CD4-positive, alpha-beta memory T cell (primary cell): ENCODE measurements around the gene CCDC149. TPM values are rescaled to one million over a fixed set of nuclear protein-coding genes. Genes with fewer than 3 reads are reported as not detected.

Experiments
- CTCF ChIA-PET: fragments of 350-600 bp; sonication (Branson Sonifier 250); formaldehyde crosslinking; loops from one replicate; lab custom pipeline; 2021; ENCODE audit warnings: inconsistent platforms; ENCODE audit not compliant: partially characterized antibody; lab: Charles Lee
- POLR2A ChIA-PET: fragments of 350-600 bp; sonication (Branson Sonifier 250); formaldehyde crosslinking; loops from one replicate; lab custom pipeline; 2021; ENCODE audit not compliant: partially characterized antibody; lab: Charles Lee
- DNase-seq, 5 donors: peaks; one replicate each; pipeline versions ENCODE4 v3.0.0 to v3.0.0-alpha.2; 2020 to 2022; ENCODE audit warnings: mixed read lengths in 1 of 5
- H3K27ac ChIP-seq: one replicate; pipeline ENCODE4 v1.7.0; 2013; ENCODE audit warnings: low read depth, low read length
- H3K27me3 ChIP-seq: 2 replicates; pipeline ENCODE4 v1.7.0; 2013; ENCODE audit warnings: mild to moderate bottlenecking, low read length, moderate library complexity; ENCODE audit not compliant: insufficient read depth
- H3K36me3 ChIP-seq: 2 replicates; pipeline ENCODE4 v1.7.0; 2013; ENCODE audit warnings: mild to moderate bottlenecking, low read length, moderate library complexity; ENCODE audit not compliant: insufficient read depth
- H3K4me1 ChIP-seq: 2 replicates; pipeline ENCODE4 v1.7.0; 2013; ENCODE audit warnings: mild to moderate bottlenecking, low read length, moderate library complexity; ENCODE audit not compliant: insufficient read depth
- H3K4me3 ChIP-seq, 2 donors: one replicate each; pipeline ENCODE4 v1.7.0; 2013; ENCODE audit warnings: low read length in 2 of 2, mild to moderate bottlenecking in 1 of 2
- H3K9me3 ChIP-seq, 2 donors: one replicate each; pipeline ENCODE4 v1.7.0; 2013; ENCODE audit warnings: low read length in 2 of 2, control low read depth in 1 of 2; ENCODE audit not compliant: control insufficient read depth in 1 of 2
- H3K27ac Mint-ChIP-seq, 7 donors: one replicate each; pipeline ENCODE4 v1.8.0; 2020 to 2021; ENCODE audit warnings: mixed read lengths in 7 of 7, mild to moderate bottlenecking in 6 of 7, inconsistent platforms in 3 of 7, moderate library complexity in 3 of 7
- H3K27me3 Mint-ChIP-seq, 2 donors: one replicate each; pipeline ENCODE4 v1.8.0; 2020 to 2021; ENCODE audit warnings: mixed read lengths in 2 of 2
- H3K36me3 Mint-ChIP-seq, 2 donors: one replicate each; pipeline ENCODE4 v1.8.0; 2020 to 2021; ENCODE audit warnings: mixed read lengths in 2 of 2, inconsistent platforms in 1 of 2, mild to moderate bottlenecking in 1 of 2
- H3K4me1 Mint-ChIP-seq, 4 donors: one replicate each; pipeline ENCODE4 v1.8.0; 2020 to 2021; ENCODE audit warnings: mixed read lengths in 4 of 4, mild to moderate bottlenecking in 1 of 4
- H3K4me3 Mint-ChIP-seq, 8 donors: one replicate each; pipeline ENCODE4 v1.8.0; 2020 to 2021; ENCODE audit warnings: mixed read lengths in 8 of 8, mild to moderate bottlenecking in 7 of 8, moderate library complexity in 6 of 8, inconsistent platforms in 3 of 8
- H3K9me3 Mint-ChIP-seq, 8 donors: one replicate each; pipeline ENCODE4 v1.8.0; 2020 to 2021; ENCODE audit warnings: mixed read lengths in 8 of 8, mild to moderate bottlenecking in 5 of 8, inconsistent platforms in 3 of 8, moderate library complexity in 1 of 8
- intact Hi-C: fragments of 100-400 bp; cut with micrococcal nuclease; formaldehyde crosslinking; loops from one replicate; pipeline ENCODE4 v1.15.1; 2023
- polyA plus RNA-seq, 2 donors: library from polyadenylated mRNA; unstranded; fragments of 300-500 nt; fragmentation: Illumina TruSeq; gene quantifications; one replicate each; pipeline ENCODE4 v1.2.3, GENCODE V29; 2021
- total RNA-seq, 2 experiments: library from RNA; stranded (reverse); gene quantifications; one replicate each; pipeline ENCODE4 v1.2.3, GENCODE V29; 2021

Gene CCDC149
- total and polyA plus RNA-seq, 4 experiments from 2014 or later: 0.11 to 0.44 (median 0.14) TPM; not detected in 1

GRCh38 chr4:24770667-24771066 lies 142.2 kb downstream of the CCDC149 start:
- CTCF ChIA-PET: no interaction called here
- H3K4me1 ChIP-seq: no peaks in the 10 kb centered on the region
- Mint-ChIP-seq H3K4me3 (no peak overlapping the region), H3K27ac (no peak overlapping the region), H3K36me3 (no peaks in the 10 kb centered on the region), H3K27me3 (no peaks in the 10 kb centered on the region), H3K4me1 (no peaks in the 10 kb centered on the region), H3K9me3 (peaks cover 0 to 4% (median 2%) of the 10 kb centered on the region in 8 donors)
- H3K27me3 ChIP-seq: no peaks in the 10 kb centered on the region
- no peaks in the 10 kb centered on the region for H3K36me3 ChIP-seq
- DNase-seq: no peak
- H3K27ac ChIP-seq: no peak overlapping the region
- H3K4me3 ChIP-seq: no peak overlapping the region
- intact Hi-C loops: no loop called here
- POLR2A ChIA-PET: no interaction called here
- no peaks in the 10 kb centered on the region for H3K9me3 ChIP-seq

DNA sequence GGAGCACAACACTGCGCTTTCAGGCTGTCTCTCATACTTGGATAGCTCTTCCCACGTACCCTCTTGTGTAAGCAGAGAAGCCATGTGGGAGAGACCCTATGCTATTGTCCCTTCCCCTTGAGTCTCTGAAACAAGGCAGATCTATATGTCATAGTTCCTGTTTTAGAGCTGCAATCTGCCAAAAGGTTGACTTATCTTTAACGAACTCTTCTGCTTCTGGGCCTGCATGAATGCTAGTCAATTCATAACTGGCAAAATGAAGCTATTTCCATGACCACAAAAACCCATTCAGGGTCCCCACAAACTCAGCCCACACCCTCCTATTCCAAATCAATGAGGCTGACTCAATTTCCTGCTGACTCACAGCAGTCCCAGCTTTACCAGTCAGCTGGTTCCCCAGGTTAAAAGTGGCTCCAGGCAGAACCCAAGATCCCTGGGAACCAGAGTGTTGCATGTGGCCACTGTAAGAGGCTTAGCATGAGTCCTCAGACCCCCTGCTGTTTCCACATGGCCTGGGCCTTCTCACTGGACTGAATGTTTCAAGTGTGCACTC lies 142.7 kb downstream of the CCDC149 start:
- Mint-ChIP-seq H3K4me1 (peaks cover 0 to 2% (median 0%) of the 10 kb centered on the region in 4 donors), H3K27me3 (no peaks in the 10 kb centered on the region), H3K27ac (no peak overlapping the region), H3K4me3 (no peak overlapping the region), H3K9me3 (peaks cover 0 to 4% (median 2%) of the 10 kb centered on the region in 8 donors), H3K36me3 (no peaks in the 10 kb centered on the region)
- Histone ChIP-seq H3K27ac (no peak overlapping the region), H3K4me1 (no peaks in the 10 kb centered on the region), H3K4me3 (no peak overlapping the region), H3K36me3 (no peaks in the 10 kb centered on the region), H3K27me3 (no peaks in the 10 kb centered on the region), H3K9me3 (no peaks in the 10 kb centered on the region)
- CTCF ChIA-PET: no interaction called here
- intact Hi-C loops: no loop called here
- POLR2A ChIA-PET: no interaction called here
- DNase-seq: no peak

DNA sequence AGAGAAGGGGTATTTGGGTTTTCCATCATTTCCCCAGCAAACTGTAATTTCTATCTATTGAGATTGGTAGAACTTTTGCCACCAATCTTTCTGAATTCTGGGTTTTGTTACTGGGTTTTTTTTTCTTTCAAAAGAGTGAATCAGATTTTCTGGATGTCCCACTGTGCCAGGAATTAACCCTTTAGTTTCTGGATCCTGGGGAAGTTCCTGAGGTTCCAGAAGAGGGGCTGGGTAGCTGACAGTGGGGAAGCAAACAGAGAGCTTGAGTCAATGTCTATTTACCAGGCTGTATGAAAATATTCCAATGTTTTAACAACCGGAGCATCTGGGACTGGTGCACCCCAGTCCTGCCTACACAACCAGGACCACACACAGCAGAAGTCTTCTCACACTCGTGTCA lies 143.3 kb downstream of the CCDC149 start:
- Histone ChIP-seq H3K4me1 (no peaks in the 10 kb centered on the region), H3K27me3 (no peaks in the 10 kb centered on the region), H3K36me3 (no peaks in the 10 kb centered on the region), H3K27ac (no peak overlapping the region), H3K4me3 (no peak overlapping the region), H3K9me3 (no peaks in the 10 kb centered on the region)
- peaks cover 0 to 2% (median 0%) of the 10 kb centered on the region in 4 donors for H3K4me1 Mint-ChIP-seq
- peaks cover 0 to 4% (median 2%) of the 10 kb centered on the region in 8 donors for H3K9me3 Mint-ChIP-seq
- POLR2A ChIA-PET: no interaction called here
- no peaks in the 10 kb centered on the region for H3K36me3 Mint-ChIP-seq
- CTCF ChIA-PET: interaction anchor here (0.7 kb wide), 1 partner anchor 23 kb away, joined by 3 read pairs; no protein-coding TSS in a partner anchor
- intact Hi-C loops: no loop called here
- DNase-seq: no peak
- H3K27ac Mint-ChIP-seq: no peak overlapping the region
- H3K27me3 Mint-ChIP-seq: no peaks in the 10 kb centered on the region
- H3K4me3 Mint-ChIP-seq: no peak overlapping the region

GRCh38 chr4:24768604-24769003 lies 144.2 kb downstream of the CCDC149 start:
- CTCF ChIA-PET: no interaction called here
- intact Hi-C loops: no loop called here

GRCh38 chr4:24768006-24768405 lies 144.8 kb downstream of the CCDC149 start:
- H3K36me3 Mint-ChIP-seq: no peaks in the 10 kb centered on the region
- ChIA-PET POLR2A (no interaction called here), CTCF (no interaction called here)
- no peaks in the 10 kb centered on the region for H3K27me3 ChIP-seq
- peaks cover 0 to 4% (median 2%) of the 10 kb centered on the region in 8 donors for H3K9me3 Mint-ChIP-seq
- H3K4me1 ChIP-seq: no peaks in the 10 kb centered on the region
- H3K4me3 Mint-ChIP-seq: no peak overlapping the region
- H3K4me1 Mint-ChIP-seq: peaks cover 0 to 2% (median 0%) of the 10 kb centered on the region in 4 donors
- no peak overlapping the region for H3K4me3 ChIP-seq
- H3K9me3 ChIP-seq: no peaks in the 10 kb centered on the region
- no peak overlapping the region for H3K27ac Mint-ChIP-seq
- H3K36me3 ChIP-seq: no peaks in the 10 kb centered on the region
- H3K27me3 Mint-ChIP-seq: no peaks in the 10 kb centered on the region
- no peak for DNase-seq
- H3K27ac ChIP-seq: no peak overlapping the region
- intact Hi-C loops: no loop called here

More at GRCh38 chr4:24768604-24769003, 144.2 kb downstream of the CCDC149 start:
- no peaks in the 10 kb centered on the region for H3K36me3 ChIP-seq
- H3K4me3 Mint-ChIP-seq: no peak overlapping the region
- H3K4me1 ChIP-seq: no peaks in the 10 kb centered on the region
- no peak overlapping the region for H3K27ac ChIP-seq
- peaks cover 0 to 2% (median 0%) of the 10 kb centered on the region in 4 donors for H3K4me1 Mint-ChIP-seq
- H3K36me3 Mint-ChIP-seq: no peaks in the 10 kb centered on the region
- no peak overlapping the region for H3K4me3 ChIP-seq
- no peaks in the 10 kb centered on the region for H3K27me3 ChIP-seq
- no peak for DNase-seq
- H3K9me3 ChIP-seq: no peaks in the 10 kb centered on the region
- no peaks in the 10 kb centered on the region for H3K27me3 Mint-ChIP-seq
- H3K27ac Mint-ChIP-seq: no peak overlapping the region
- POLR2A ChIA-PET: no interaction called here
- peaks cover 0 to 4% (median 2%) of the 10 kb centered on the region in 8 donors for H3K9me3 Mint-ChIP-seq

DNA sequence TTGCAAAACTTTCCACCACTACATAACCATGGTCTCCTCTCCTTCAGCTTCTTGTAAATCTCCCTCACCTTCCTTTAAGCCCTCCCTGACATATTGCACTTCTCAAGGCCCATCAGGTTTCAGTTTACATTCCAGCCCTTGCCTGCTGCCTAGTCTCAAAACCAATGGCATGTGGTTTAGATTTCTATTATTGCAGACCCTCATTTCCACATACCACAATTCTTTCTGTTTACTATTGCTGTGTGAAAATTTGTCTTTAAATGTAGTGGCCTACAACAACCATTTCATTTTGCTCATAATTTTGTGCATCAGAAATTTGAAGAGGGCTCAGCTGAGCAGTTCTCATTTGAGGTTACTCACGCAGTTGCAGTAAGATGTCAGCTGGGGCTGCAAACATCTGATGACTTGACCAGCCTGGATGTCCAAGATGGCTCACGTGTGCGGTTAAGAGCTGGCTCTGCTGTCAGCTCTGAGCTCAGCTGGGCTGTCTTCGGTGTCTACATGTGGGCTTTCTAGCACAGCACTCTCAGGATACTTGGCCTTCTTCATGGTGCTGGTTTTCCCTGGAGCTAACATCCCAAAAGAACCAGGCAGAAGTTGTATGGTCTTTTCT lies 147.4 kb downstream of the CCDC149 start:
- Mint-ChIP-seq H3K27me3 (peaks cover 0 to 1% of the 10 kb centered on the region in 2 donors), H3K36me3 (no peaks in the 10 kb centered on the region), H3K9me3 (peaks cover 0 to 4% (median under 1%) of the 10 kb centered on the region in 8 donors), H3K4me1 (peaks cover 0 to 2% (median 0%) of the 10 kb centered on the region in 4 donors), H3K4me3 (peak overlapping the region in 1 of 8 donors; percentile 7), H3K27ac (no peak overlapping the region)
- no peak for DNase-seq
- H3K36me3 ChIP-seq: no peaks in the 10 kb centered on the region
- H3K4me1 ChIP-seq: no peaks in the 10 kb centered on the region
- H3K9me3 ChIP-seq: no peaks in the 10 kb centered on the region
- no peak overlapping the region for H3K27ac ChIP-seq
- POLR2A ChIA-PET: no interaction called here
- intact Hi-C loops: no loop called here
- no peaks in the 10 kb centered on the region for H3K27me3 ChIP-seq
- CTCF ChIA-PET: no interaction called here
- no peak overlapping the region for H3K4me3 ChIP-seq

DNA sequence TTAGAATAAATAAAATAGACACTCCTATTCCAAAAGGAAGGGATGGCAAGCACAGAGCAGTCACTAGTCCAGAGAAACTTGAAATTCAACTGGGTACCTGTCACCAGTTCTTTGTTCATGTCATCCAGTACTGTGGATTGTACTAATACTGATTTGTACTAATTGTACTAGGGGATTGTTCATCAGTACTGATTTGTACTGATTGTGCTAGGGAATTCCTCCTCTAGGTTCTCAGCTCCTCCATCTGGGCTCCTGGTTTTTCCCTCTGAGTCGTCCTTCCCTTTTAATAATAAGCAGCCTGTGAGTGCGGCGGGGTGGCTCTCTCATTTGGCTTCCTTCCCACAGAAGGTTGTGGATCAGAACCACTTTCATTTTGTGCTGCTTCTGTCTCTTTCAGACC lies 148.5 kb downstream of the CCDC149 start:
- no peaks in the 10 kb centered on the region for H3K27me3 ChIP-seq
- no peaks in the 10 kb centered on the region for H3K4me1 ChIP-seq
- H3K4me3 ChIP-seq: no peak overlapping the region
- H3K4me1 Mint-ChIP-seq: peaks cover 0 to 2% (median 0%) of the 10 kb centered on the region in 4 donors
- CTCF ChIA-PET: no interaction called here
- peaks cover 0 to 3% of the 10 kb centered on the region in 2 donors for H3K27me3 Mint-ChIP-seq
- no peaks in the 10 kb centered on the region for H3K36me3 Mint-ChIP-seq
- H3K27ac Mint-ChIP-seq: no peak overlapping the region
- H3K4me3 Mint-ChIP-seq: no peak overlapping the region
- H3K9me3 Mint-ChIP-seq: peaks cover 0 to 5% (median 2%) of the 10 kb centered on the region in 8 donors
- H3K36me3 ChIP-seq: no peaks in the 10 kb centered on the region
- POLR2A ChIA-PET: no interaction called here
- intact Hi-C loops: no loop called here
- no peak for DNase-seq
- H3K9me3 ChIP-seq: no peaks in the 10 kb centered on the region
- no peak overlapping the region for H3K27ac ChIP-seq
